Tibial nerve (tissue), 4 donors: ENCODE measurements around the gene OXSM. TPM values are rescaled to one million over a fixed set of nuclear protein-coding genes. Genes with fewer than 3 reads are reported as not detected.

ENCODE experiments used
- DNase-seq, 2 donors: peaks; one replicate each; pipeline ENCODE4 v3.0.0-alpha.2; 2019; ENCODE audit warnings: low spot score in 2 of 2
- H3K27ac ChIP-seq, 4 donors: fragments of 200-600 bp; sonication (generic) in 3 of 4; one replicate each; pipeline ENCODE4 v1.5.1; 2017 to 2019; ENCODE audit warnings: mild to moderate bottlenecking in 1 of 4
- H3K27me3 ChIP-seq, 2 donors: fragments of 200-600 bp; sonication (generic) in 1 of 2; one replicate each; pipeline versions ENCODE4 v1.5.1 to v1.6.0; 2017 to 2019
- H3K36me3 ChIP-seq, 3 donors: fragments of 200-600 bp; sonication (generic); one replicate each; pipeline ENCODE4 v1.5.1; 2018 to 2019
- H3K4me1 ChIP-seq, 4 donors: fragments of 200-600 bp; sonication (generic) in 3 of 4; one replicate each; pipeline ENCODE4 v1.5.1; 2017 to 2019
- H3K4me3 ChIP-seq, 4 donors: fragments of 200-600 bp; sonication (generic) in 3 of 4; one replicate each; pipeline ENCODE4 v1.5.1; 2017 to 2019; ENCODE audit warnings: mild to moderate bottlenecking in 1 of 4, moderate library complexity in 1 of 4
- H3K9me3 ChIP-seq, 4 donors: fragments of 200-600 bp; sonication (generic) in 3 of 4; one replicate each; pipeline ENCODE4 v1.5.1; 2017 to 2019
- EP300 ChIP-seq, 2 donors: sonication (generic); formaldehyde crosslinking; IDR thresholded peaks; one replicate each; pipeline ENCODE4 v1.6.1; 2017; ENCODE audit warnings: antibody characterized with exemption in 2 of 2, mild to moderate bottlenecking in 1 of 2
- POLR2A ChIP-seq, 2 donors: fragments of 450-650 bp; IDR thresholded peaks; one replicate each; pipeline ENCODE4 v1.6.1; 2017; ENCODE audit warnings: antibody characterized with exemption in 2 of 2, mild to moderate bottlenecking in 2 of 2, moderate library complexity in 2 of 2
- WGBS, 2 donors: methylation state at CpG; one replicate each; pipeline ENCODE4 v1.1.5; 2018; 5-methylcytosine and 5-hydroxymethylcytosine counted together
- total RNA-seq, 4 donors: library from RNA; depleted of rRNA; stranded (reverse); fragments of >200 nt; gene quantifications; one replicate each; pipeline ENCODE4 v1.1.0, GENCODE V29; 2016
- TF ChIP-seq, protein P1 (sequence below), 5 experiments: fragments of 200-600 bp in 3 of 5; fragments of 450-650 bp in 2 of 5; sonication (generic) in 3 of 5; IDR thresholded peaks; one replicate each; pipeline ENCODE4 v1.5.1; 2016 to 2019; ENCODE audit warnings: antibody characterized with exemption in 5 of 5, mild to moderate bottlenecking in 3 of 5, moderate library complexity in 2 of 5

The OXSM gene
- total RNA-seq, 4 donors from 2014 or later = 4.5 to 13.5 (median 6.2) TPM

DNA sequence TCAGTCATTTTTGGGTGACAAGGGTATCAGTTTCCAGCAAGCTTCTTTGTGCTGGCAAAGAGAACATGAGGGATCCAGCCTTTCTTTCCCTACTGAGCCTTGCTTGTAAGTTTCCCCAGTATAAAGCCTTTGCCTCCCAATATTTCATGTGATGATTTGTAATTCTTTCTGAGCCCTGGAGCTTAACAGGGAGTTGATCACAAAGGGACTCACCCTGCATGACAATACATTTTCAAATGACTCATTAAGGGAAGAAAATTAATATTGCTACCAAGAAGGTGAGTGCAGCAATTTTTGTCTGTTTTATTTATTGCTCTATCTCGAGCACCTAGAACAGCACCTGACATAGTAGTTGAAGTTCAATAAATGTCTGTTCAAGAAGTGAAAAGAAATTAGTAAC, 27.7 kb downstream of the OXSM start:
- no peak for TF ChIP-seq EP300 (IDR thresholded peaks at IDR 0.05)
- TF ChIP-seq, protein P1, sequence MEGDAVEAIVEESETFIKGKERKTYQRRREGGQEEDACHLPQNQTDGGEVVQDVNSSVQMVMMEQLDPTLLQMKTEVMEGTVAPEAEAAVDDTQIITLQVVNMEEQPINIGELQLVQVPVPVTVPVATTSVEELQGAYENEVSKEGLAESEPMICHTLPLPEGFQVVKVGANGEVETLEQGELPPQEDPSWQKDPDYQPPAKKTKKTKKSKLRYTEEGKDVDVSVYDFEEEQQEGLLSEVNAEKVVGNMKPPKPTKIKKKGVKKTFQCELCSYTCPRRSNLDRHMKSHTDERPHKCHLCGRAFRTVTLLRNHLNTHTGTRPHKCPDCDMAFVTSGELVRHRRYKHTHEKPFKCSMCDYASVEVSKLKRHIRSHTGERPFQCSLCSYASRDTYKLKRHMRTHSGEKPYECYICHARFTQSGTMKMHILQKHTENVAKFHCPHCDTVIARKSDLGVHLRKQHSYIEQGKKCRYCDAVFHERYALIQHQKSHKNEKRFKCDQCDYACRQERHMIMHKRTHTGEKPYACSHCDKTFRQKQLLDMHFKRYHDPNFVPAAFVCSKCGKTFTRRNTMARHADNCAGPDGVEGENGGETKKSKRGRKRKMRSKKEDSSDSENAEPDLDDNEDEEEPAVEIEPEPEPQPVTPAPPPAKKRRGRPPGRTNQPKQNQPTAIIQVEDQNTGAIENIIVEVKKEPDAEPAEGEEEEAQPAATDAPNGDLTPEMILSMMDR (IDR thresholded peaks at IDR 0.05) = no peak
- no peak for TF ChIP-seq POLR2A (IDR thresholded peaks at IDR 0.05)
- Histone ChIP-seq H3K4me1 (peaks cover 0 to 3% (median 0%) of the 10 kb centered on the region in 4 donors), H3K4me3 (no peak overlapping the region), H3K27me3 (no peaks in the 10 kb centered on the region), H3K27ac (no peak overlapping the region), H3K36me3 (no peaks in the 10 kb centered on the region), H3K9me3 (peaks cover 0 to 16% (median 0%) of the 10 kb centered on the region in 4 donors)
- 90 to 91% methylated on average over 1 of the region's 1 CpG for WGBS, 2 donors
- DNase-seq = no peak

GRCh38 chr3:25818335-25818734, 28.4 kb downstream of the OXSM start:
- no peak for DNase-seq
- Histone ChIP-seq H3K4me1 (peaks cover 0 to 3% (median 0%) of the 10 kb centered on the region in 4 donors), H3K4me3 (no peak overlapping the region), H3K27ac (no peak overlapping the region), H3K36me3 (no peaks in the 10 kb centered on the region), H3K27me3 (no peaks in the 10 kb centered on the region), H3K9me3 (peaks cover 0 to 16% (median 0%) of the 10 kb centered on the region in 4 donors)
- TF ChIP-seq, protein P1 (IDR thresholded peaks at IDR 0.05) = no peak
- TF ChIP-seq EP300 (IDR thresholded peaks at IDR 0.05) (no peak), POLR2A (IDR thresholded peaks at IDR 0.05) (no peak)
- 75 to 82% methylated on average over 4 of the region's 4 CpGs for WGBS, 2 donors

DNA sequence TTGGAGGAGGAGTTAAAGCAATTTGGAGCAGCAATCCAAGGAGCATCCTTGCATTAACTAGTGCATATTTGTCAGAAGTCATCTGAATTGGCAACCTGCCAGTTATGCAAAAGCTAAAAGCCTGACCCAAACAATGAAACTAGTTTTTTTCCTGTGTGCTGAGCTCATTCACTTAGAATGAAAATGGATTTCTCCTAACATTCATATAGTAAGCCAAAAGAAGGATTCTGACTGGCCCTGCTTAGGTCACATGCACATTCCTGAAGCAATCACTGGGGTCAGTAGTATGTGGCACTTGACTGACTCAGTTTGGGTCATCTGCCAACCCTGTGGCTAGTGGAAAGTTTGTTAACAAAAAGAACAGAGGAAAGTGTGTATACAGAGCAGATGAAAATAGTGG, 30.5 kb downstream of the OXSM start:
- no peak for DNase-seq
- TF ChIP-seq EP300 (IDR thresholded peaks at IDR 0.05) (no peak), POLR2A (IDR thresholded peaks at IDR 0.05) (no peak)
- TF ChIP-seq, protein P1 (IDR thresholded peaks at IDR 0.05) = no peak
- no peaks in the 10 kb centered on the region for H3K36me3 ChIP-seq
- peaks cover 0 to 10% (median 0%) of the 10 kb centered on the region in 4 donors for H3K9me3 ChIP-seq
- peaks cover 0 to 3% (median 0%) of the 10 kb centered on the region in 4 donors for H3K4me1 ChIP-seq
- H3K27ac ChIP-seq = peak overlapping the region in 2 of 4 donors; percentile 35 to 81
- H3K27me3 ChIP-seq = no peaks in the 10 kb centered on the region
- H3K4me3 ChIP-seq = no peak overlapping the region

DNA sequence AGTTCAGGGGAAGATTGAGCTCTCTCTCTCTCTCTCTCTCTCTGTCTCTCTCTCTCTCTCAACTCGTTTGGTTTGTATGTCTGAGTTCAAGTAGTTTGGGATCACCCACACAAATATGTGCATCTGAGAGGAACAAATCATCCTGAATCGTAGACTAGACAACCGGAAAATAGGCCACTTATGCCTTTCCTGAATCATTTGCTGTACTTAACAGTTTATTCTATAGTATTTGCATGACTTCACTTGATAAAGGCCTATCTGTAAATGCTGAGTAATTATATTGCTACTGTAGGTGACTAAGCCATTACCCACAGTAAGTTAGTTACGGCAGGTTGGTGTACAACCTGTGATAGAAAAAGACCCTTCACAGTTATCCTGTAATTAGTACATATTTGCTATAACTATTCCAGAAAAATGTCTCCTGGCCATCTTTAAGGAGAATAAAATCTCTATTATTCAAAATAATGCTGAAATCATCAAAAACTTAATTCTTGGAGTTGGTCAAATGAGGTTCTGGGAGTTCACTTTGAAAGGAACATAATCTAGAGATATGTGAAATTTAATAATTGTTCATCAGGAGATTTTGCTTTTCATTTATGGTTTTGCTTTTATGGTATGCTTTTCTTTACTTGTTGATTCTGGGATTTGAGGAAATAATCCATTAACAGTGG, 31.1 kb downstream of the OXSM start:
- no peak for DNase-seq
- WGBS, 2 donors = 50 to 57% methylated on average over 4 of the region's 4 CpGs
- no peak for TF ChIP-seq POLR2A (IDR thresholded peaks at IDR 0.05)
- no peak for TF ChIP-seq EP300 (IDR thresholded peaks at IDR 0.05)
- TF ChIP-seq, protein P1 (IDR thresholded peaks at IDR 0.05) = no peak

GRCh38 chr3:25821746-25822573, 32.1 kb downstream of the OXSM start:
- no peak for DNase-seq
- no peak for TF ChIP-seq EP300 (IDR thresholded peaks at IDR 0.05)
- TF ChIP-seq, protein P1 (IDR thresholded peaks at IDR 0.05) = no peak
- TF ChIP-seq POLR2A (IDR thresholded peaks at IDR 0.05) = no peak
- no peak overlapping the region for H3K4me3 ChIP-seq
- H3K36me3 ChIP-seq = no peaks in the 10 kb centered on the region
- WGBS, 2 donors = 69 to 90% methylated on average over 4 of the region's 4 CpGs
- H3K27me3 ChIP-seq = no peaks in the 10 kb centered on the region
- H3K27ac ChIP-seq = no peak overlapping the region
- H3K9me3 ChIP-seq = no peaks in the 10 kb centered on the region
- H3K4me1 ChIP-seq = peaks cover 0 to 3% (median 0%) of the 10 kb centered on the region in 4 donors

More for the DNA sequence above, 31.1 kb downstream of the OXSM start:
- peaks cover 0 to 4% (median 0%) of the 10 kb centered on the region in 4 donors for H3K9me3 ChIP-seq
- no peaks in the 10 kb centered on the region for H3K36me3 ChIP-seq
- no peak overlapping the region for H3K4me3 ChIP-seq
- H3K27me3 ChIP-seq = no peaks in the 10 kb centered on the region
- H3K4me1 ChIP-seq = peaks cover 0 to 3% (median 0%) of the 10 kb centered on the region in 4 donors
- H3K27ac ChIP-seq = peak overlapping the region in 2 of 4 donors; percentile 35 to 81
